Epidermal melanocyte (primary cell): ENCODE data around the gene LBH.

Experiments used
- DNase-seq: peaks from one replicate; pipeline ENCODE4 v3.0.0; 2011; ENCODE audit warnings: low spot score; ENCODE audit not compliant: insufficient read length

Gene LBH

DNA sequence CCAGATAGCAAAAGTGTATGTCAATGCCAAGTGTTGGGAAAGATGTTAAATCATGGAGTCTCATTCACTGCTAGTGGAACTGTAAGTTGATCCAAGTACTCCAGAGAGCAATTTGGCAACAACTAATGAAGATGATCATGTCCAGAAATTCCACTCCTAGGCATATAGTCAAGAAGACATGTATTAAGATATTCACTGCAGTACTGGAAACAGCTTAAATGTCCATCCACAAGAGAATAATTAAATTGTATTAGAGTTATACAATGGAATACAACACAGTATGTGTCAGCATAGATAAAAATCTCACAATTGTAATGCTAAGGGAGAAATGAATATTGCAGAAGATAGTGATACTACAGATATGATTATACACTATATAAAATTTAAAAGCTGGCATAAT is 15.2 kb upstream of the LBH start:
- DNase-seq = no peak

DNA sequence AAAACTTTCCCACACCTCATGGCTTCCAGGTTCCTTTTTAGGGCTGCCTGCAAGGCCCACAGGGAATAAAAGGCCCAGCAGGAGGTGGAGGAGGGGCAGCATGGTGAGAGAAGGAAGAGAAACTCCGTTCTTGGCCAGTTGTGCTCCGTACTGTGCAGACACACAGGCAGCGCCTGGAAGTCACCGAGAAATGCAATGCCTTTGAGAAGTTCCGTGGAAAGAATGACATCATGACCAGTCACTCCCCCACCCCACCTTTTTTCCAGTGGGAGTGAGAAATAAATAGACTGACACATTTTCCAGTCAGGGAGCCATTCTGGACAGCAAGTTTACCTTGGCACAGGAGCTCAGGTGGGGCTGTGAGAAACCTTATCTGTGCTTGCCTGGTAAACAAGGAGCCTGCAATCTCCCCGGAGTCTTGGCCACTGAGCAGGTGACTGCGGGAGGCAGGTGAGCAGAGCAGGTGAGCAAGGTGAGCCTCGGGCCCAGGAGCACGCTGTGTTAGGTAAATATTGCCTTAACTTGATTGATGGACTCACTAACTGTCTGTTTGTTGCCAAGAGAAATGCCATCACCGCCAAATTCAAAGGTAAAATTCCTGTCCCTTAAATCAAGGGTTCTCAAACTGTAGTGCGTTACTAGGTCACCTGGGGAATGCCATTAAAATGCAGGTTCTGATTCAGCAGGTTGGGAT is 13.5 kb upstream of the LBH start:
- no peak for DNase-seq

DNA sequence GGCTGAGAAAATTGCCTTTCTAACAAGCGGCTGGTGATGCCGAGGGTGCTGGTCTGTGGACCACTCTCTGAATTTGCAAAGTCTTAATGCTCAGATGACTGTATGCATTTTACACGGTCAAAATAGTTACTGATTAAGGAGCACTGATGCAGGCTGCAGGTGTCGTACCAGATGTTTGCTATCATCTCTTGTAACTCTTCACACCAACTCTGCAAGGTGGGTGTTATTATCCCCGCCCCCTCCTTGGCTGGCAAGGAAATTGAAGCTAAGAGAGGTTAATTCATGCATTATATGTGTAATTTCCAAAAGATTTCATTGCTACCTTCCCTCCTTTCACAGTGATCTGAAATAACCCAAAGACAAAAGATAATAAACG is 13.0 kb upstream of the LBH start:
- DNase-seq = no peak

DNA sequence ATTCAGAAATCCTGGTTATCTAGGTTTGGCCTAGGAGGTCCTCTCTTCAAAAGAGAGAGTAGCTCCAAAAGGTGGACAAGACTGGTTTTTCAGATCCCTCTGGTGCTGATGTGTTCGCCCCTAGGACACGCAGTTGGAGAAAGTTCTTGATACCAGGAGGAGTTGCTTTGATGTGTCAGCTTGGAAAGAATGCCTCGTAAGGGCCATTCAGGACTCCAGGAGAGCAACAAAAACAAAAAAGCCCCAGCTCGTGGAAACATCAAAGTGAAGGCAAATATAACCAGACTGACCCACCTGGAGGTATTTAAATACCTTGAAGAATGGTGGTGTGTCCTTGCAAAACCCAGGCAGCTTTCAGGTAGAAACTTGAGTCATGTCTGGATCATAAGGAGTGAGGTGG is 12.5 kb upstream of the LBH start:
- DNase-seq = no peak

DNA sequence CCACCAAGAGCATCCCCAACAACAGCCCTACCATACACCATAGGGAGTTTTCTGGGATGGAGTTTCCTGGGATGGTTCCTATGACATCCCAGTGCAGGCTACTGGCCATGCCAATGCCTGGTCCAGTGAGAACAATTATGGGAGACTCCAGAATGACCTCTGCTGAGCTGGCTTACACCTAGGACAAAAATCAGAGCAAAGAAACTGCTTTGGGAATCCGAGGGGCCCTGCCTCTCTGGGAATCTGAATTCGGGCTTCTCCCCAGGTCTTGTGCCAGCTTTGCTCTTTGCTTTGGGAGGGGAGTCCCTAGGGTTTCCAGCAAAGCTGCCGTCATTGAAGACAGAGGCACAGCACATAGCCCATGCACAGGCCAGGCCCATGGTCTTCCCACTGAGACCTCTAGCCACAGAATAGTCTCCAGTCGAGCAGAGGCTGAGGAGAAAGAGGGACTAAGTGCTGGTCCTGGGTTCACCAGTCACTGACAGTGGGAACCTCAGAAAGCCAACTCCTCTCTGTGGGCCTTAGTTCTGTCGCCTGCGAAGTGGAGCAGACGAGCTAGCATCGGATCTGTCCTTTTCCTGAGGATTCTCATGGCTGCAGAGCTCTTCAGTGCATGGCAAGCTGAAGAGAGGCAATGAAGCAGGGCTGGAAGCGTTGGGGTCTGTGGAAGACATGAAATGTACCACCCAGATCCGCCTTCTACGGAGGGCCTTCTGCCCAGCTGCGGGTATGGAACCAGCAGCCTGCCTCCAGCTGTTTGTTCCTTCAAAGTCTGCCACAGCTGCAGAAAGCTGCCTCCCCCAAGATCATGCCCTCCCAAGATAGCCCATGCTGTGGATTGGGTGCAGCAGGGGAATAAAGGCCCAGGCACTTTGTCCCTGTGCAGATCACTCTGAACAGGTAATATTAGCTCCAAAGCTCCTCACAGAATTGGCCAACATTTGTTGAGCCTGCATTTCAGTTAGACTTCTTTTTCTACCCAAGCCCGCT is 11.2 kb upstream of the LBH start:
- DNase-seq = no peak

DNA sequence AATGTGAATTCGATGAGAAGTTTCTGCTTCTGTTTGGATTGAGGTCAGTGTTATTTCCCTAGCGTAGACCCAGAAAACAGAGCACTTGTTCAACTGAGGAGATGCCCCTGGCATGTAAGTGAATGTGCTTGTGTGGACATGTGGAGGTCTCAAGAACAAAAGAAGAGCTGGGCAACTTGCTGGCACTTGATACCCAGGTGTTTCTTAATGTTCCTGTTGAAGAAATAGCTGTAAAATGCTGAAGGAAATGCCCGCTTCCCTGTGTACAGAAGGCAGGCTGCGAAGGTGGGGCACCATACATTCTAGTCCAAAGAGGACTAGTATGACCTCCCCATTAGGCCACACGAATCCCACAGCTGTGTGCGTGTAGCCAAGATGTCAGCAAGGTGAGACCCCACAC is 9.8 kb upstream of the LBH start:
- no peak for DNase-seq

DNA sequence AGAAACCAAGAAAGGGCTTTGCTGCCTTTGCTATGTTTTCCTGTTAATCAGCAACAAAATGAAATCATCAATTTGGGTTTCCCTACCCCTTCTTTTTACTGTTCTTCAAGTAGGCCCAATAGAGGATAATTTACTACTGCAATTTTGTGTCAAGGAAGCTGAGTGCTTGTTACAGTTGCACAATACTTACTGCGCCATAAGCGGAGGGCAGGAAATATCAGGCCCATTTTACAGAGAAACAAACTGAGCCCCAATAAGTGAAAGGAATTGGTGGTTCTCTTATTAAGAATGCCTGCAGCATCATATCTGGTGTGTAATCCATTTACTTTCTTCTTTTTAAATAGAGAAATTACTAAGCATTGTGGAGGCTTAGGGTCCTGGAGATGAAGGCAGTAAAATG is 9.3 kb upstream of the LBH start:
- DNase-seq = no peak

DNA sequence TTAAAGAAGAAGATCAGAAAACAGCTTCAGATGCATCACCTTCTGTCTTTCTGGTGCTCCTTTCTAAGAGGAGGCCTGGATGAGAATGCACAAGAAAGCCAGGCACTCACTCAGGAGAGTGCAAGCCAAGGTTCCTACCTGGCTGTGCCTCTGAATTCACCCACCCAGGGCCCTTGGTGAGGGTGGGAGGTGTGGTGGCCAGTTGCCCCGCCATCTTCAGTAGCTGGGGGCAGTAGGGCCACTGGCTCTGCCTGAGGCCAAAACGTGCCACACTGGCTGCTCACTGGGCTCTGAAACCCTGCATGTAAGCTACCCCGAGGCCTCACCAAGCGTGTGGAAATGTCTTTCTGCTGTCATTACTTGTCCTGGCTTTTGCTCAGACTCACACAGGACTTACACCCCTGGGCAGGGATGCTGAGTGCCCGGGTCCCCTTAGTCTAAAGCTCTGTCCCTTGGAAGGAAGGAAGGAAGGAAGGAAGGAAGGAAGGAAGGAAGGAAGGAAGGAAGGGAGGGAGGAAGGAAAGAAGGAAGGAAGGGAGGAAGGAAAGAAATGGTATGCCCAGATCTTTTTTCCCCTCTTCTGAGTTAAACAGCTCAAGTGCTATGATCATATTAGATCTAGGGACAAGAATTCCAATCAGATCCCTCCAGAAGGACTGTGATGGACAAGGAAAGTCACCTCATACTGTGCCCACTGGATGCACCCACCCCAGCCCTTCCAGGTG is 8.5 kb upstream of the LBH start:
- DNase-seq = no peak

DNA sequence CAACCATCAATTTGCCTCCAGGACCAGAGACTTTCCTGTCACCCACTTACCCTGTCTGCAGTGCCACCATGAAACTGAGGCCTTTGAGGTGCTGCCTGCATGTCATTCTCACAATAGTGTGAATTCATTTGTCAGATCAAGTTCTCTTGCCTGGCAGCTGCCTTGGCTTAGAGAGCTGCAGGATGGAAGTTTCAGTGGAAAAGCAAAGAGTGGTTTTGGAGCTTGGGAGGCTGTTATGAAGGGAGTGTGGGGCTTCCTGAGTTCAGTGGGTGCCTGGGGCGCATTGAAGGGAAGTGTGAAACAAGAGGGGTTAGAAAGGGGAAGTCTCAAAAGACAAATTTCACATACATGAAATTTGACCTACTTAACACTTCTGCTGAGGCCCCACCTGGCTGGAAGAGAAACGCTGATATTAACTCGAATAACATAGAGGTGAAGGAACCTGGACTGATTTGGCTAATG is 7.9 kb upstream of the LBH start:
- DNase-seq = no peak

DNA sequence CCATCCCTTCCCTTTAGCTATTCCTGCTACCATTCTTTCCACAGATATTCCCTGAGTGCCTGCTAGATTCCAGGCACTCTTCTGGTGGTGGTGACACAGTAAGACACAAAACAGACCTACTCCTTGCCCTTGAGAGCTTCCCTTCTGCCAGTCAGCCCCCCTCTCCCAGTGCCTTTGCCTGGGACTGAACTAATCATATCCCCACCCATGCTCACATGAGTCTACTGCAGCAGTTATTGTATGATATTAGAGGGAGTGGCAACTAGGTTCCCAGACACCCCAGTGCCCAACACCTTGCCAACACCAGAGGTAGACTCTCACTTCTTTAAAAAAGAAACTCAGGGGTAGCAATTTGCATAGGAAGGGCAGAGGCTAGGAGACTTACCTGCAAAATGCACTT is 7.2 kb upstream of the LBH start:
- no peak for DNase-seq

DNA sequence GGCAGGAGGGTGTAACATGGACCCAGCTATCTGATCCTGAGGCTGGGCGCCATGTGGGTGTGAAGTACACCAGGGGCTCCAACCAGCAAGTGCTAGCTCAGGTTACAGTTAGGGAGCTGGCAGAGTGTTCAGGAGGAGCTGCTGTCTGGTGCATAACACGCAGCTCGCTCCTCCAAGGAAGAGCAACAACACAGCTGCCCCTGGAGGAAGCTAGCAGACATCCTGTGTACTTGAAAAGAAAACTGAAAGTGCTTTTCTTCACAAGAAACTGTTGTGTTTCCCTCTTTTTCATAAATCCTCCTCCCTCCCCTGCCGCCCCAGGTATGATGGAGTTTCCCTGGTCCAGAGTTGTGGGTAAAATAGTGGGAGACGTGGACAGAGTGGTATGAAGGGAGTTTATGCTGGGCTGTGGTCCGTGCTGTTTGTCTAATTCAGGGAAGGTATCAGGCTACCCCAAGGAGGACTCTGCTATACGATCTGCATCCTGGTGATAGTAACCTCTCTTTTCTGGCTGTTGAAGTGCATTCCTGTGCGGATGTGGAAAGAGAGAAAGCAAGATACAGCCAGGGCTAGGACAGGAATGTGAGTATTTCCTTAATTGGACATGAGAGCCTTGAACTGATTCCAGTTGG is 6.1 kb upstream of the LBH start:
- DNase-seq = no peak

DNA sequence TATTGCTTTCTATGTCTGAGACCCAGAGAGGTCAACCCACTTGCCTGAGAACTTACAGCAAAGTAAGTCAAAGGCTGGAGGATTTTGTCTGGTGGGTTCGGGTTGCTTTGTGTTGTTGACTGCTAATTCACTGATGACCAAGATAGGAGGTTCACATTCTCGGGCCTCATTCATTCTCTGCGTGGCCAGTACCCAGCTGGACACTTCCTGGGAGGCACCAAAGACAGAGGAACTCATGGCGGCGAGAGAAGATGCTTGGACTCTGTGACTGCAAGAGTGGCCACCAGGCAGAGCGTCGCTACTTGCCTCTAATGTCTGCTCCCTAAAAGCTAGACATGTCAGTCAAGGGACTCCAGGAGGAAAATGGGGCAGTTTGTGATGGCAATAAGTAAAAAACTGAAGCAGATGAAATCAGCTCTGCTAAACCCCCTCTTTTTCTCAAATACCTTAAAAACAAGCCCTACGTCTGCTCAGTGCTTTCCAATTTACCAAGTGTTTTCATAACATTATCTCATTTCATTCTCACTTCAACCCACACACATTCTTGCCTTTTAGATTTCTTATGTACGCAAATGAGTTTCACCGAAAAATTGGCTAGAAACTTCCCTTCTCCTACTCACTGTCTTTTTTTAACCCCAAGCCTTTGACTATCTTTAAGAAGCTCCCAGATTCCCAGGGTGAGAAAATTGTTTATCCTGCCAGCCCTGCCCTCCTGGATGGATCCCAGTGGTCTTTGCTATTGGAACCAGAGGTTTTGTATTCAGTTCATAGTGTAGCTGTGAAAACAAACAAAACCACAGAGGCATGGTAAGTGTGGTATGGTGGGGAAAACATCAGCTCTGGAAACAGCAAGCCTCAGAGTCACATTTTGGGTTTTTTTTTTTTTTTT is 4.9 kb upstream of the LBH start:
- DNase-seq = no peak

DNA sequence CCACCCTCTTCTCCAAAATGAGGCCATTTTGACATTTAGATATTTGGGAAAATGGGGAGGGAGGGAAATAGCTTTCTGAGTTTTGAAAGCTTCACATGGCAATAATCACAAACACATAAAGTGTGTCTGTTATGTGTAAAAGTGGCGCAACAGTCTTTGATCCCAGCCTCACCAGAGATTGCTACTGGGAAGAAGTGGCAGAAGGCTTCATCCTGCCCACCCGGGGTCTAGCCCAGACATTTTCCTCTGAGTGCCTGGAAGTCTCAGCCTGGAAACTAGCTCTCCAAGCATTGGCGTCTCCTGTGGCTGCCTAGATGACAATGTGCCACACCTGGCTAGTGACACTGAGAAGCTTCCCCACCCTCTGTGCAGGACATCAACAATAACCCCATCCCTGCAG is 1.7 kb upstream of the LBH start:
- DNase-seq = no peak

DNA sequence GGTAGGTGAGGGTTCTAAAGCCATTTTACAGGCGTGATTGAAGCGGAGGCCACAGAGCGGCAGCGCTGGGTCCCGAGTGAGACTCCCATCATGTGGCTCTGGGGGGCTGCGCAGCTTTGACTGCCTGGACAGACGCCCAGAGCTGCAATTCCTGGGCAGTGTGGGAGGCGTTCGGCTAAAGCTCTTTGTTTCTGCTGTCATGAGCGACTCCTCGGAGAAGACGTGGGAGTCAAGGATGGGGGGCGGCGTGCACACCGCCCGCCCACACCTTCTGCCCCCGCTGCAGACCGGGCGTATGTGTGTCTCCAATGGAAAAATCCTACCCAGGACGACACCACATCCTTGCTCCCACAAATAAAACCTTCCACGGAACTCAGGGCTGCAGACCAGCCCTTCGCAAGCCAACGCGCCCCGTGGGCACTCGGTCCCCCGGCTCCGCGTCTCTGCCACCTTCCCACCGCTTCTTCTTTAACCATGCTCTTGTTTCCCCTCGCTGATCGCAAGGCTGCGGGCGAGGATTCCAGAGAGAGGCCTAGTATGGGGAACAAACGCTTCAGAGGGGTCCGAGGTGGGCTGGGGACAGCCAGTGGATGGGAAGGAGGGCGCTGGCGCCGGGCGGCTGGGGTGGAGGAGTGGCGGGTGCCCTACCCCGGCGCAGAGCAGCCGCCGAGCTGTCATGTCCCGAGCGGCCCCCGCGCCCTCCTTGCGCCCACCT is 680 bp upstream of the LBH start:
- DNase-seq = no peak

DNA sequence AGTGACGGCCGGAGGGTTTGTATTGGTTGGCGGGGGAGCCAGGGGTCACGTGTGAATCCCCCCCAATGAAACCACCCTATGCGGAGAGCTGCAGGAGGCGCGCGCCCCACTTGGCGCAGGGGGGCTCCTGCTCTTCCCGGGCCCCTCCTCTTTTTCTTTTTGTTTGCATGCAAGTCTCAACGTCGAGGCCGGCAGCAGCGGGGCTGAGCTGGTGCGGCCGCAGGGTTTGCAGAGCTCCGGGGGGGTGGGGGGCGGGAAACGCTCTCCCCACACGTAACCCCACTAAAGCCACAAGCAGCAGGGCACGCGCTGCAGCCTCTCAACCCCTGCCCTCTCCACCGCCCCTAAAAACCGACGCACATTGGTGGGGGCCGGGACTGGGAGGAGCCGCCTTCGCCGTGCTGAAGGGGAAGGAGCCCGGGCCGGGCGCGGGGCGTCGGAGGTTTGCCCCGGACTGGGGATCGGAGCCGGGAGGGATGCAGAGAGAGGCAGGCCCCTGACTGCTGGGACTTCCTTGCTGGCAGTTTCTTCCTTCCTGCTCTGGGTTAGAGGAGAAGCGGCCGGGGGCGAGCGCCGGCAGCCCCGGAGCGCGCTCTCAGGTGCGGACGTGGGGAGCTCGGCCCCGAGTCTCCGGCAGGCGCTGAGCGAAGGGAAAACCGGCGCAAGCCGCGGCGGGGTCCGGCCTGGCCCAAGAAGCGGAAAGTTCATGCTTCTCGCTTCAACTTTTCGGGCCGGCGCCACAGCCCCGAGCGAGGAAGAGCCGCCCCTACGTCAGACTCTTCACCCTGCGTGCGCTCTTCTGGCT is 864 bp downstream of the LBH start:
- no peak for DNase-seq

DNA sequence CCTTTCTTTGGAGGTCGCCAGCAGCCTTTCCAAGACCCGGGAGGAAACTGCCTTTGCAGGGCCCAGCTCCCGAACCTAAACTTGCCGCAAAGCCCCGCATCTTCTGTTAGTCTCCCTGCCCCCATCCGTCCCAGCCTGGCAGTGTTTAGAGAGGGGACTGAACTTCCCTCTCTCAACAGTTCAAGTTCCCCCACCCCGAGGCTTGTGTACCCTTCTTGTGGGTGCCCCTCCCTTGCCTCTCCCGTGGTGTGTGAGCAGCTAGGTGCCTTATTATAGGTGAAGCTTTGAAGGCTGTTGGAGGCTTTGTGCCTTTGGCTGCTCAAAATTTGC is 1.4 kb downstream of the LBH start:
- no peak for DNase-seq

DNA sequence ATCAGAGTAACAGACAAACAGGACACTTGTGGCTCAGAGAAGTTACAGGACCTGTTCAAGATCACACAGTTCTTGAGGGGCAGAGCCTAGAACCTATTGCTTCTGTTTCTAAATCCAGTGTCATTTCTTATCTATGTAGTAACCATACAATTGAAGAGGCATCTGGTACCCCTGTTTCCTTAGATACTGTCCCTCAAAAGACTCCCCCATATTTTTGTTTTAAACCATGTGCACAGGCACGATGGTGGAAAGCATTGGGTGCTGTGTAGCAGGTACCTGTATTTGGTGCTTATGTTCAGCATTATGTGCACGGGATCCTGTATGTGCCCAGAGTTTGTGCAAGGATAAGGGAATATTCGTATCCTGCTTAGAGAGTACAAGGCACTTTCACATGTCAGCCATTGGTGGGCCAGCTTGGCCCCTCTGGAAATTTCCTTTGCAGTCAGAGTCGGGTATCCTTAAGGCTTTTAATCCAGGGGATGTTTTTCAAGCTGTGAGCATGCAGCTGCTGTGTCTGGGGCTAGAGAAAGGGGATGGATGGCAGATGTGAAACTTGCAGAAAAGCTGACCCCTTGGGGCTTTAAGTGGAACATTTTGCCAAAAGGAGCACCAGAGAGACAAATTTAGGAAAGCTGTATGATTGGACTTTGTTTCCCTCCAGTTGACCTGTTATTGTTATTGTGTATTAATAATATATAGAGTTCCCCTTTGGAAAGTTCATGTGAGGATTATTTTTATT is 2.1 kb downstream of the LBH start:
- DNase-seq = no peak

DNA sequence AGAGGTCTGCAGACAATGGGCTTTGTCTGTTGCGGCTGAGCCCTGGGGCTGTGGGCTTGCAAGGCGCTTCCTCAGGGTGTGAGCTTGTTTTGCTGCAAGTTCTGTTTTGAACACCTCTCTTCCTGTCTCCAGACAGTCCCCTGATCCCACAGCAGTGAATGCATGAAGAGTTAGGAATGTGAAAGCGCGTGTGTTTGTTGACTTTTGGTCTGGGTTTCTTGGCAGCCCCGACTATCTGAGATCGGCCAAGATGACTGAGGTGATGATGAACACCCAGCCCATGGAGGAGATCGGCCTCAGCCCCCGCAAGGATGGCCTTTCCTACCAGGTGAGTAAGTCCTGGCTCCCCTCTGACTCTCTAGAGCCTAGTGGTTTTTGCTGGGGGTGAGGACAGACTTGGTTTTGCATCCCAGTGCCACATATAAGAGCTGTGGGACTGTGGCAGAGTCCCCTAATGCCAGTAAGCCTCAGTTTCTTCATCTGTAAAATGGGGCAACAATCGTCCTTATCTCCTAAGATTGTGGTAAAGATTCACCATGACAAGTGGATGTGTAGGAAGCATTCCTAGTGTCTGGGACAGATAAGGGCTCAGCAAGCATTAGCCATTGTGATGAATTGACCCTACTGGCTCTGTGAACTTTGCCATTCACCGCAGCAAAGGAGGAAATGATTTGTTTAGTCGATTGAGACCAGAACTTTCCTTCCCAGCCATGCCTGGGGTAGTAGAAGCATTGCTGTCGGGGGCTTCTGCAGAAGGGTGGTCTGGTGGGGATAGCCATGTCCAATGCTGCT is 3.0 kb downstream of the LBH start:
- DNase-seq = no peak
